Astrocyte (in vitro differentiated cells and primary cell): ENCODE measurements around the gene SAMD4A.

Experiments used
- EZH2 ChIP-seq: IDR thresholded peaks from 2 replicates; pipeline ENCODE4 v1.6.1; 2012; ENCODE audit warnings: mild to moderate bottlenecking, low read length, inconsistent platforms; ENCODE audit not compliant: insufficient read depth
- TF ChIP-seq, protein P1 (sequence below): IDR thresholded peaks from 2 replicates; pipeline ENCODE4 v1.5.1; 2011; ENCODE audit warnings: low read depth, mild to moderate bottlenecking, inconsistent platforms, low read length, moderate library complexity; ENCODE audit not compliant: insufficient read depth

DNA sequence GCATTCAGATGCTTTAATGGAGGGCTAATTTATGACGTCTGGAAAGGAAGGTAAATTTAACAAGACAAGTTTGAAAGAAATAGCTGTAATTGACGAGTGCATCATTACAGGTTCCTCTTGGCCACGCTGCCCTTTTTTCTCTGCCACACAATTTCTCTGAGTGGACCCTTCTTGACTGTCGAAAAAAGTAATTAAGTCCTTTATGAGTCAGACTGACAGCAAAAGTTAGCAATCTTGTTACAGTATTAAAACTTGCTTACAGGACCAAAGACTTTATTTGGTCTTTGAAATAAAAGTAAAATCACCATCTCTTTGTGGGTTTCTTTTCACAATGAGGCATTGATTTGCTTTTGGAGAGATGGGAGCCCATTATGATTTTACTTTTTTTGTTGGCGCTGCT is 42.6 kb downstream of the SAMD4A start:
- TF ChIP-seq EZH2 = no peak
- TF ChIP-seq, protein P1, sequence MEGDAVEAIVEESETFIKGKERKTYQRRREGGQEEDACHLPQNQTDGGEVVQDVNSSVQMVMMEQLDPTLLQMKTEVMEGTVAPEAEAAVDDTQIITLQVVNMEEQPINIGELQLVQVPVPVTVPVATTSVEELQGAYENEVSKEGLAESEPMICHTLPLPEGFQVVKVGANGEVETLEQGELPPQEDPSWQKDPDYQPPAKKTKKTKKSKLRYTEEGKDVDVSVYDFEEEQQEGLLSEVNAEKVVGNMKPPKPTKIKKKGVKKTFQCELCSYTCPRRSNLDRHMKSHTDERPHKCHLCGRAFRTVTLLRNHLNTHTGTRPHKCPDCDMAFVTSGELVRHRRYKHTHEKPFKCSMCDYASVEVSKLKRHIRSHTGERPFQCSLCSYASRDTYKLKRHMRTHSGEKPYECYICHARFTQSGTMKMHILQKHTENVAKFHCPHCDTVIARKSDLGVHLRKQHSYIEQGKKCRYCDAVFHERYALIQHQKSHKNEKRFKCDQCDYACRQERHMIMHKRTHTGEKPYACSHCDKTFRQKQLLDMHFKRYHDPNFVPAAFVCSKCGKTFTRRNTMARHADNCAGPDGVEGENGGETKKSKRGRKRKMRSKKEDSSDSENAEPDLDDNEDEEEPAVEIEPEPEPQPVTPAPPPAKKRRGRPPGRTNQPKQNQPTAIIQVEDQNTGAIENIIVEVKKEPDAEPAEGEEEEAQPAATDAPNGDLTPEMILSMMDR = no peak
